Stimulated activated CD4-positive, alpha-beta T cell treated with anti-CD3 and anti-CD28 coated beads, Interleukin-4, amount 100 ng/mL, for 4 hours (primary cell): ENCODE data around the gene FEM1B.

Source experiments
- DNase-seq, 2 experiments: peaks; one replicate each; pipeline ENCODE4 v3.0.0-alpha.2; 2020

FEM1B gene

GRCh38 chr15:68328964-68329363 lies 51.4 kb downstream of the FEM1B start:
- DNase-seq = no peak

- DNase-seq = no peak
Measured at GRCh38 chr15:68330416-68330815, 52.9 kb downstream of the FEM1B start.

GRCh38 chr15:68330901-68331300 lies 53.4 kb downstream of the FEM1B start:
- no peak for DNase-seq

GRCh38 chr15:68332266-68332665 lies 54.7 kb downstream of the FEM1B start:
- no peak for DNase-seq

GRCh38 chr15:68333775-68334470 lies 56.4 kb downstream of the FEM1B start:
- DNase-seq = no peak

- DNase-seq = no peak
Measured at GRCh38 chr15:68334661-68335124, 57.1 kb downstream of the FEM1B start.

GRCh38 chr15:68335251-68335650 lies 57.7 kb downstream of the FEM1B start:
- DNase-seq = no peak

GRCh38 chr15:68335655-68336054 lies 58.1 kb downstream of the FEM1B start:
- DNase-seq = no peak

GRCh38 chr15:68336516-68336915 lies 59.0 kb downstream of the FEM1B start:
- DNase-seq = no peak

GRCh38 chr15:68337826-68338225 lies 60.3 kb downstream of the FEM1B start:
- no peak for DNase-seq

- DNase-seq = no peak
Measured at GRCh38 chr15:68339481-68339880, 61.9 kb downstream of the FEM1B start.

GRCh38 chr15:68340726-68341671 lies 63.5 kb downstream of the FEM1B start:
- no peak for DNase-seq

- DNase-seq = no peak
Measured at GRCh38 chr15:68341760-68342725, 64.5 kb downstream of the FEM1B start.

- DNase-seq = no peak
Measured at GRCh38 chr15:68343579-68344225, 66.2 kb downstream of the FEM1B start.

- no peak for DNase-seq
Measured at GRCh38 chr15:68344600-68344999, 67.1 kb downstream of the FEM1B start.
